Adrenal gland (tissue), 12 donors: Measurements from ENCODE around the gene CHRDL1. TPM values are rescaled to one million over a fixed set of nuclear protein-coding genes. Genes with fewer than 3 reads are reported as not detected.

Experiments used
- DNase-seq, 7 donors: peaks; one replicate each; pipeline ENCODE4 v3.0.0-alpha.2; 2019 to 2020
- H3K27ac ChIP-seq, 5 donors: fragments of 200-600 bp; sonication (generic) in 4 of 5; 1 replicate in 3 of 5; 2 replicates in 2 of 5; pipeline versions ENCODE4 v1.5.1 to v1.8.0; 2016 to 2020; ENCODE audit warnings: mild to moderate bottlenecking in 1 of 5
- H3K27me3 ChIP-seq: fragments of 200-600 bp; 2 replicates; pipeline ENCODE4 v1.8.0; 2021
- H3K36me3 ChIP-seq, 2 donors: fragments of 200-600 bp; replicated peaks in 1 of 2; 1 replicate in 1 of 2; 2 replicates in 1 of 2; pipeline versions ENCODE4 v1.5.1 to v1.8.0; 2018 to 2022
- H3K4me1 ChIP-seq, 2 donors: fragments of 200-600 bp; replicated peaks in 1 of 2; 1 replicate in 1 of 2; 2 replicates in 1 of 2; pipeline versions ENCODE4 v1.5.1 to v1.8.0; 2018 to 2021
- H3K4me3 ChIP-seq, 4 donors: fragments of 200-600 bp; sonication (generic) in 3 of 4; one replicate each; pipeline ENCODE4 v1.5.1; 2016 to 2018
- H3K9me3 ChIP-seq, 3 donors: fragments of 200-600 bp; sonication (generic) in 1 of 3; replicated peaks in 1 of 3; 1 replicate in 2 of 3; 2 replicates in 1 of 3; pipeline versions ENCODE4 v1.5.1 to v1.8.0; 2016 to 2021
- CTCF ChIP-seq, 6 experiments: fragments of 450-650 bp in 4 of 6; fragments of 200-600 bp in 2 of 6; sonication (generic) in 1 of 6; IDR thresholded peaks; 1 replicate in 5 of 6; 2 replicates in 1 of 6; pipeline versions ENCODE4 v1.5.1 to v1.8.0; 2016 to 2021; ENCODE audit warnings: antibody characterized with exemption in 6 of 6, mild to moderate bottlenecking in 2 of 6, moderate library complexity in 1 of 6
- POLR2A ChIP-seq, 2 donors: fragments of 450-650 bp; IDR thresholded peaks; one replicate each; pipeline ENCODE4 v1.6.1; 2017; ENCODE audit warnings: antibody characterized with exemption in 2 of 2, mild to moderate bottlenecking in 2 of 2, moderate library complexity in 1 of 2
- WGBS, 4 donors: extraction: QIAGEN DNeasy Blood & Tissue Kit in 2 of 4; methylation state at CpG; one replicate each; pipeline versions ENCODE4 v1.1.5 to v1.1.7; 2013 to 2017; 5-methylcytosine and 5-hydroxymethylcytosine counted together
- intact Hi-C, 2 donors: fragments of 100-400 bp; cut with DNase I; formaldehyde crosslinking; loops; one replicate each; pipeline versions ENCODE4 v1.14.1 to v1.15.0; 2022 to 2023
- polyA plus RNA-seq, 3 donors: library from polyadenylated mRNA; stranded (reverse); fragments of 200-250 nt in 2 of 3; fragments of 350-450 nt in 1 of 3; fragmentation: Illumina TruSeq in 1 of 3; extraction: RNeasy Lipid Tissue Mini Kit (QIAGEN cat#74804) in 1 of 3; gene quantifications; one replicate each; pipeline ENCODE4 v1.2.3, GENCODE V29; 2013 to 2014
- total RNA-seq, 9 donors: library from RNA; depleted of rRNA in 4 of 9; stranded (reverse); fragments of >200 nt in 4 of 9; fragments of 120-200 nt in 1 of 9; fragmentation: NEBNext Ultra II Directional in 1 of 9; extraction: Animal tissue kit (Norgen Biotek cat#: 25700) in 1 of 9; gene quantifications; one replicate each; pipeline versions ENCODE4 v1.1.0 to v1.2.4, GENCODE V29; 2013 to 2023
- donor health status: healthy with polysubstance abuse.
- donor health status: Bipolar disorder and iron deficiency.
- donor health status: DM: yes; HTN: yes; CAD: no.
- donor health status: DM: no; HTN: no; CAD: no.
- donor health status: DM: no; HTN: no; CAD: no.
- donor health status: DM: yes; HTN: yes; CAD: no.

Gene CHRDL1
- total and polyA plus RNA-seq, 12 donors: 0.22 to 14.1 (median 4.5) TPM

GRCh38 chrX:110699109-110699508, 96.5 kb downstream of the CHRDL1 start:
- intact Hi-C loops: no loop called here

GRCh38 chrX:110698696-110699095, 96.9 kb downstream of the CHRDL1 start:
- no peak for TF ChIP-seq CTCF (IDR thresholded peaks at IDR 0.05)
- no peak for TF ChIP-seq POLR2A (IDR thresholded peaks at IDR 0.05)
- H3K4me1 ChIP-seq: no peaks in the 10 kb centered on the region
- H3K36me3 ChIP-seq: no peaks in the 10 kb centered on the region
- DNase-seq: no peak
- no peaks in the 10 kb centered on the region for H3K9me3 ChIP-seq
- H3K27ac ChIP-seq: no peak overlapping the region
- no peak overlapping the region for H3K4me3 ChIP-seq
- no peaks in the 10 kb centered on the region for H3K27me3 ChIP-seq
- intact Hi-C loops: no loop called here

More at GRCh38 chrX:110699109-110699508, 96.5 kb downstream of the CHRDL1 start:
- H3K36me3 ChIP-seq: no peaks in the 10 kb centered on the region
- no peak overlapping the region for H3K27ac ChIP-seq
- no peaks in the 10 kb centered on the region for H3K9me3 ChIP-seq
- no peaks in the 10 kb centered on the region for H3K27me3 ChIP-seq
- no peak for TF ChIP-seq CTCF (IDR thresholded peaks at IDR 0.05)
- TF ChIP-seq POLR2A (IDR thresholded peaks at IDR 0.05): no peak
- H3K4me1 ChIP-seq: no peaks in the 10 kb centered on the region
- H3K4me3 ChIP-seq: no peak overlapping the region
- no peak for DNase-seq

- H3K4me3 ChIP-seq: no peak overlapping the region
- H3K27ac ChIP-seq: no peak overlapping the region
- intact Hi-C loops: no loop called here
- no peak for DNase-seq
- H3K4me1 ChIP-seq: no peaks in the 10 kb centered on the region
- peaks cover 5% of the 10 kb centered on the region for H3K27me3 ChIP-seq
- H3K9me3 ChIP-seq: no peaks in the 10 kb centered on the region
- H3K36me3 ChIP-seq: no peaks in the 10 kb centered on the region
- TF ChIP-seq POLR2A (IDR thresholded peaks at IDR 0.05): no peak
- no peak for TF ChIP-seq CTCF (IDR thresholded peaks at IDR 0.05)
- WGBS, 4 donors: 12 to 23% (median 18%) methylated on average over 3 to 4 of the region's 4 CpGs
Observed at GRCh38 chrX:110692866-110693265, 102.8 kb downstream of the CHRDL1 start.

GRCh38 chrX:110691446-110691845, 104.2 kb downstream of the CHRDL1 start:
- H3K27ac ChIP-seq: no peak overlapping the region
- WGBS, 4 donors: 63 to 92% (median 72%) methylated on average over 1 of the region's 1 CpG
- H3K9me3 ChIP-seq: no peaks in the 10 kb centered on the region
- DNase-seq: no peak
- no peak overlapping the region for H3K4me3 ChIP-seq
- no peaks in the 10 kb centered on the region for H3K36me3 ChIP-seq
- peaks cover 5% of the 10 kb centered on the region for H3K27me3 ChIP-seq
- no peak for TF ChIP-seq CTCF (IDR thresholded peaks at IDR 0.05)
- TF ChIP-seq POLR2A (IDR thresholded peaks at IDR 0.05): no peak
- no peaks in the 10 kb centered on the region for H3K4me1 ChIP-seq
- intact Hi-C loops: no loop called here
